SK-N-DZ (cell line): ENCODE measurements around the gene BRDT. TPM values are rescaled to one million over a fixed set of nuclear protein-coding genes. Genes with fewer than 3 reads are reported as not detected.

Source experiments
- DNase-seq: peaks from one replicate; pipeline ENCODE4 v3.0.0-alpha.2; 2015; ENCODE audit warnings: low spot score
- polyA plus RNA-seq, 2 experiments: library from polyadenylated mRNA; depleted of rRNA; stranded (reverse); fragments of >200 nt; gene quantifications; 2 replicates each; pipeline ENCODE4 v1.2.3, GENCODE V29; 2014

Gene BRDT
- not detected in 2 replicates for polyA plus RNA-seq (2014; cell fraction: cytosol; rRNA removed)
- polyA plus RNA-seq (2014; cell fraction: nucleus; rRNA removed): not detected in 2 replicates

DNA sequence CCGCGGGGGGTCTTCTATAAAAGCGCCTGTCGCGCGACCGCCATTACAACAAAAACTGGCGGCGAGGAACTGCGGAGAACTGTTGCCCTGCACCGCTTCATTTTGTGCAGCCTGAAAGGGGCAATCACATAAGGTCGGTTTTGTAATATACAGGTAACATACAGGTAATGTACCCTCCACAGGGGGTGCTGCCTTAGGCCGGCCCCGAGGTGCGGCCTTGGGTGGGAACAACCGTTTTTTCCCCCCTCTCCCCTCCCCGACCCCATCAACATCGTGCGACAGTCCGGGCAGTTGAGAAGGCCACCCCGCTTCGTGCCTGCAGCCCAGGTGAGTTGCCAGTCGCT, at the start of gene BRDT:
Gene BRDT (plus strand): TSS at position 46 of the 344 bp plus-strand sequence. CDS start 13,354 bp downstream, outside the sequence.
- no peak for DNase-seq

DNA sequence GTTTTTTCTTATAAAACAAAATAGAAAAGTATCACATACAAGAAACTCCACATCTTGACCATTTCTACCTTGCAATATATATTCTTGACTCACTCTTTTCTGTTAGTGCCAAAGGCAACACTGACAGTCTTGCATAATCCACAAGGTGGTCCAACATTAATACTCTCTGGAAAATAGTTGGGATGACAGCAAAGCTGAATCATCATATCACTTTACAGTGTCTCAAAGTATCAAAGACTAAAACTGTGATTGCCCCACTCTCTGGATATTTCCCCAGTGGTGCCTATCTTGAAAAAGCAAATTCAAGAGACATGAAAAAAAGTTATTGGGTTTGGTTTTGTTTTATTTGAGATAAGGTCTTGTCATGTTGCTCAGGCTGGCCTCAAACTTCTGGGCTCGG, 48.6 kb upstream of the BRDT start:
- DNase-seq: no peak

DNA sequence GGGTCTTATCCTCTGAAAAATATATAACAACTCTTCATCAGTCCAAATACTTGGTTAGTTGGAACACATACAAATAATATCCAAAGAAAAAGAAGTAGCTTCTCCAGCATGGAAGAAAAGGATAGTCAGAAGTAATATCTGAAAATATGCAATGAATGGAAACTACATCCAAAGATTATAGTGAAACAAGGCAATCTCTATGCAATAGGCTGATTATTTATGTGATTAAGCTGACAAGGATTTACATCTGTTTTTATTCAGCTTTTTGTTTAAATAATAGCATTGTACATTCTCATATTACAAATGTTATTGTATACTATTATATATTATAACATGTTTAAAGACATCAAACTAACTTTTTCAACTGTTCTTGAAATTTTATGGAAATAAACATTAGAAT, 48.0 kb upstream of the BRDT start:
- DNase-seq: no peak

DNA sequence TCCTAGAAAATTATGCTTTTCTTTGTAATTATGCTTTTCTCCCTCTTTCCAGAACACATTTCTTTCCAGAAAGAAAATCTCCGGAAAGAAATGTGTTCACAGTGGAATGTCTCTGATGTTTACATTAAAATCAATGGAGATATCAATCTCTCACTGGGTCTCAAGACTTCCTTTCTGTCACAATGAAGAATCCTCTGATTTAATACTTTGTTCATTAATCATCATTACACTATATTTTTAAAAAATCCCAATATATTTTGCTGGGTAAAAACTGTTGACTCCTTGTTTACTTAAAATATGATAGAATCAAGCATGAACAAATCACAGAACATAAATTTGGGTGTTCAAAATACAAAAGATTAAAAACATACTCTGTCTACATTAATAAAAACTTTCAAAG, 36.9 kb upstream of the BRDT start:
- no peak for DNase-seq

DNA sequence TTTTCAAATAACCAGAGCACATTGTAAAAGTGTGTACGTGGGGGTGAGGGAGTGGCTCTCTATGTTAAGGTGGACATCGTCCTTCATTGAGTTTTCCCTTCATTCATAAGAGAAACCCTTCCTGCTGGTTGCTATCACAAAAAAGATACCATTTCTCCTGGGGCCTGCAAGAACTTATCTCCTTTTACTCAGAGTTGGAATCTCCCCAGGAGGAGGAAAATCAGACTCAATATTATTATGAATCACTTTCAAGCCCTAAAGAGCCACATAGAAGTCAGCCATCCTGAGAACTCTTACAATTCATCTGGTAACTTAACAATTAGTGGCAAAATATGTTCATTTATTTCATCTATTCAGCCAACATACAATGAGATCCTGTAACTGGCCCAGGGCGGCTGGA, 36.2 kb upstream of the BRDT start:
- DNase-seq: no peak

DNA sequence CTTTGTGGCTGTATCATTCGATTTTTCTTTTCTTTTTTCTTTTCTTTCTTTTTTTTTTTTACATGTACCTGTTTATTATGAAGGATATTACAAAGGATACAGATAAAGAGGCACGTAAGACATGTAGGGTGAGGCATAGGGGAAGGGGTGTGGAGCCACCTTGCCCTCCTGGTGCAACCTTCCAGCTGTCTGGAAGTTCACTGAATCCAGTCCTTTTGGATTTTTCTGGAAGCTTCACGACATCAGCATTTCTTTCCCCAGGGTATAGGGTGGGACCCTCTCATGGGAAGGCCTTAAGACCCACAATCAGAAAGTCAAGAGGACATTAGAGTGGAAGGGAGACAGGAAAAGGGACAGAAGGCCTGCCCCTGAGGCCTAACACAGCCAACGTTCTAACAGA, 33.2 kb upstream of the BRDT start:
- no peak for DNase-seq

DNA sequence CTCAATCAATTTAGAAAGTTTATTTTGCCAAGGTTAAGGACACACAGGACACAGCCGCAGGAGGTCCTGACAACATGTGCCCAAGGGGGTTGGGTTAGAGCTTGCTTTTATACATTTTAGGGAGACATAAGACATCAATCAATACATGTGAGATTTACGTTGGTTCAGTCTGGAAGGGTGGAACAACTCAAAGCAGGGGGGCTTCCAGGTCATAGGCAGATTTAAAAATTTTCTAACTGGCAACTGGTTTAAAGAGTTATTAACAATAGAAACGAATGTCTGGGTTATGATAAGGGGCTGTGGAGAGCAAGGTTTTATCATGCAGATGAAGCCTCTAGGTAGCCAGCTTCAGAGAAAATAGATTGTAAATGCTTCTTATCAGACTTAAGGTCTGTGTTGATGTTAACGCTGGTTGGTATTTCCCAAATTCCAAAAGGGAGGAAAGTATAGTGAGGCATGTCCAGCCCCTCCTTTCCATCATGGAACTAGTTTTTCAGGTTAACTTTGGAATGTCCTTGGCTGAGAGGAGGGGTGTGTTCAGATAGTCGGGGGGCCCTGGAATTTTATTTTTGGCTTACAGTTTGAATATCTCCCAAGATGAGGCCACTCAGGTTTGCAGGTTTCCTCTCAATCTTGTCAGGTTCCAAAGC, 32.3 kb upstream of the BRDT start:
- DNase-seq: no peak

DNA sequence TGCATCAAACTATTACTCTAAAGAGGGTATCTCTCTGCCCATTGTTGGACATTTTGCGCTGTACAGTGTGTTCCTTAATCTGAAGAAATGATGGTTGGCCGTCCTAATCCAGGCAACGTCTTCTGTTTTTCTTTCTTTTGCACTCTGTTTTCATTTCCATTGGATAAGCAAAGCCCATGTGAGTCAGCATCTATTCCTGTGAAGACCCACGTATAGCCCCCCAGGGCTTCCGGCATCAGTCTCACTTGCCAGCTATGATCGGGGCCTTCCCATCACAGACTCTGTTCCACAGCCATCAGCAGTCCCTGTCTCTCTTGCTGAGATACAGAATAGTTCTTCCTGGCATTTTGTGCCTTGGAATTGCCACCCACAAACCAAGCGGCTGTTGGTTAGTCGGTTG, 29.2 kb upstream of the BRDT start:
- DNase-seq: no peak

DNA sequence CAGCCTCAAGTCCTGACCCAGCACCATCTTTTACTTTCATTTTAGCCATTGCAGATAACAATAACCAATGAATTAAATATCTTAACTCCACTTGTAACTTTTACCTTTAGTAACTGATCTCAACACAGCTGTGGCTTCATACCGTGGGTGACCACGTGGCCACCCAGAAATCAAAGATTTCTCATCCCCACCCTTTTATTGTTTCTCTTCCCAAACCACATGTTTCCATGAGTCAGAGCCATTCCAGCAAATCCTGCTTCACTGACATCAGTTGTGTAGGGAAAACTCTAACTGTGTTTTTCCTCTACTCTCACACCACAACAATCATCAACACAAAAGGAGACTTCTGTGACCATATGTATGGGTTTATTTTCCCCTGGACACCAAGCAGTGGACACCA, 25.1 kb upstream of the BRDT start:
- no peak for DNase-seq

DNA sequence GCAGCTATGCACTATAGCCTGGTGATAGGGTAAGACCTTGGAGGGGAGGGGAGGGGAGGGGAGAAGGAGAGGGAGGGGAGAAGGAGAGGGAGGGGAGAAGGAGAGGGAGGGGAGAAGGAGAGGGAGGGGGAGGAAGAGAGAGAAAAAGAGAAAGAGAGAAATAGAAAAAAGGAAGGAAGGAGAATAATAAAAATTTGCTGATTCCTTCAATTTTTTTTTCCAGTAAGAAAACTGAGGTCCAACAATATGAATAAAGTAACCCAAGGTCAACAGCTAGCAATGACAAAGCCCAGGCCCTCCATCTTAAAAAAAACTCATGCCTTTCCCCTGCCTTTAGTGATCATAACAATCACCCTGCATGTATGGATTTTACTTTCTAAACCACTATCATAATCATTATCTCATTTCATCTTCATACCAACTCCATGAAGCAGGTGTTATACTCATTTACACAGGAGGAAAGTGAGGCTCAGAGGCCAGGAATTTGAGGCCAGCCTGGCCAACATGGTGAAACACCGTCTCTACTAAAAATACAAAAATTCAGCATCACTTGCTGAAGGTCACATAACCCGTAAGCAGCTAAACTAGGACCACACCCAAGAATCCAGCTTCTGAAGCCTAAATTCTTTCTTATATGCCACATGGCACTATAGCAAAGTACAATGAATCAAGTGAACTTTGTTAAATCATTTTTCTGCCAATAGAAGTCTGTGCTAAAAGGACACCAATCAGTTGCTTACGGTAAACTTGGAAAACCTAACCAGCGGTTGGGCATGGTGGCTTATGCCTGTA, 23.4 kb upstream of the BRDT start:
- no peak for DNase-seq

DNA sequence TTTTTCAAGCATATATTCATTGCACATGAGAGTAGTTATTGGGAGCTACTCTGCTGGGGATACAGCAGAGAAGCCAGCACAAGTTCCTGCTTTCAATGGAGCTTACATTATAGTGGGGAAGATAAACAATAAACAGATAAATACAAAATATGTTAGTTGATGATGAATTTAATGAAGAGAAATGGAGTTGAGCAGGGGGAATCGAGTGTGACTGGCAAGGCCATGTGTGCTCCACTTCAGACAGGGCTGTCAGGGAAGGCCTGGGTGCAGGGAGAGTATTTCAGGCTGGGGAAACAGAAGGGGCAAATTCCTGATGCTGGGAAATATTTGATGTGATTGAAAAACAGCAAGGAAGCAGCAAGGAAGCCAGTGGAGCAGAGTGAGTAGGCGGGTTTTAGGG, 21.2 kb upstream of the BRDT start:
- no peak for DNase-seq

DNA sequence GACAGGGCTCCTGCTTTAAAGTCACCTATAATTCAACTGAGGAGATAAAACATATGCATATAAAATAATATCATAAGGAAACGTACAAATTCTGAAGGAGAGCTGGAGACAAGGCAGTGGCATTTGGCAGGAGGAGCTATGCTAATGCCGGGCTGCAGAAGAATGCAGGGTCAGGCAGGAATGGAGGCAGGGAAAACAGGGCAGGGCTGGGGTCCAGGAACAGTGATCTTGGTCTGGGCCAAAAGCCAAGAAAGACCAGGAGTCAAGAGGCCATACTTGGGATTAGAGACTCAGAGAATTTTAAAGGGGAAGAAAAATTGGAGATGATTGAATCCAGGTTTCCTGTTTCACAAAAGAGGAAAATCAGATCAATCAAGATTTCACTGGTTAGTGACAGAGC, 20.0 kb upstream of the BRDT start:
- no peak for DNase-seq

DNA sequence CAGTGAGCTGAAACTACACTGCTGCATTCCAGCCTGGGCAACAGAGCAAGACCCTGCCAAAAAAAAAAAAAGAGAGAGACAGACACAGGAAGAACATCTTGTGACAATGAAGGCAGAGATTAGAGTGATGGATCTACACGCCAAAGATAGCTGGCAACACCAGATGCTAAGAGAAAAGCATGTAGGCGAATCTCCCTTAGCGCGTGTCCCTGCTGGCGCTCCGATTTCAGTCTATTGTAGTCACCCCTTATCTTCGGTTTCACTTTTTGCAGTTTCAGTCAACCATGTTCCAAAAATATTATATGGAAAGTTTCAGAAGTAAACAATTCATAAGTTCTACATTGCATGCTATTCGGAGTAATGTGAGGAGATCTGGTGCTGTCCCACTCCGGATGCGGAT, 11.6 kb upstream of the BRDT start:
- DNase-seq: no peak

DNA sequence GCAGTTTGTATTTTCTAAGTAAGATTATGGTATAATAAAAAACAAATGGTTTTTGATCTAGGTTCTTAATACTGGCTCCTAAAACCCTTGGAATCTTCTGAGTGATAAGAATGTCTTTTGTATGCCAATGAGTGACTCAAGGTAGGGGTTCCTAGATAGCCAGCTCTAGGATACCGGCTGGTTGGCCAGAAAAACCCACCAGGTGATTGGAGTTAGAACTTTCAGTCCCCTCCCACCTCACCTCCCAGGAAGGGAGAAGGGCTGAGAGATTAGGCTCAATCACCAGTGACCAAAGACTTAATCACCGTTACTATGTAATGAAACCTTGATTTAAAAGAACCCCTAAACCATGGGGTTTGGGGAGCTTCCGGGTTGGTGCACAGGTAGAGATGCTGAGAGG, 8.7 kb upstream of the BRDT start:
- no peak for DNase-seq

DNA sequence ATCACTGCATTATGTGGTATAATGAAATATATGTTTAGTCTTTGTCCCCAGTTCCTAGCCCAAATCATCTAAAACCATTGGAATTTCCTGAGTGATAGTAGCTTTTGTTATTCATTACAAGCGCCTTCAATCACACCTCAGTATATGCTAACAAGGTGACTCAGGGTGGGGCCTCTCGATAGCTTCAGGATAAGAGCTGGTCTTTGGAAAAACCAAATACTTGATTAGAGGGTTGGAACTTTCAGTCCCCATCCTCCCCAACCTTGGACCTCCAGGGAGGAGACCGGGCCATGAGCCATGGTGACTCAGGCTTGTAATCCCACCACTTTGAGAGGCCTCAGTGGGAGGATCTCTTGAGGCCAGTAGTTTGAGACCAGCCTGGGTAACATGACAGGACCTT, 5.1 kb upstream of the BRDT start:
- DNase-seq: no peak

DNA sequence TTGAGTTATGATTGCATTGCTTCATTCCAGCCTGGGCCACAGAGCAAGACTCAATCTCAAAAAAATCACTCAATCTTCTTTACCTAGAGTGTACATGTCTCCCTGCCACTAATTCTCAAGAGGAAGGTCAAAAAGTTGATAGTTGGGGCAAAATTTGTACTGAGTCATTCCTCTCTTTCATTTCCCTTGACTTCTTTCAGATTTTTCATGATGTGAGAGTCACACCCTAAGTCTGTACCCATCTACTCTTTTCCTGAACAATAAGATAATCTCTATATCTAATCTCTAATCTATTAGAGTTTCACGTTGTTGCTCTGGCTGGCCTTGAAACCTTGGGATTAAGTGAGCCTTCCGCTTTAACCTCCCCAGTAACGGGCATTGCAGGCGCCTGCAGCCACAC, 1.1 kb upstream of the BRDT start:
- no peak for DNase-seq

DNA sequence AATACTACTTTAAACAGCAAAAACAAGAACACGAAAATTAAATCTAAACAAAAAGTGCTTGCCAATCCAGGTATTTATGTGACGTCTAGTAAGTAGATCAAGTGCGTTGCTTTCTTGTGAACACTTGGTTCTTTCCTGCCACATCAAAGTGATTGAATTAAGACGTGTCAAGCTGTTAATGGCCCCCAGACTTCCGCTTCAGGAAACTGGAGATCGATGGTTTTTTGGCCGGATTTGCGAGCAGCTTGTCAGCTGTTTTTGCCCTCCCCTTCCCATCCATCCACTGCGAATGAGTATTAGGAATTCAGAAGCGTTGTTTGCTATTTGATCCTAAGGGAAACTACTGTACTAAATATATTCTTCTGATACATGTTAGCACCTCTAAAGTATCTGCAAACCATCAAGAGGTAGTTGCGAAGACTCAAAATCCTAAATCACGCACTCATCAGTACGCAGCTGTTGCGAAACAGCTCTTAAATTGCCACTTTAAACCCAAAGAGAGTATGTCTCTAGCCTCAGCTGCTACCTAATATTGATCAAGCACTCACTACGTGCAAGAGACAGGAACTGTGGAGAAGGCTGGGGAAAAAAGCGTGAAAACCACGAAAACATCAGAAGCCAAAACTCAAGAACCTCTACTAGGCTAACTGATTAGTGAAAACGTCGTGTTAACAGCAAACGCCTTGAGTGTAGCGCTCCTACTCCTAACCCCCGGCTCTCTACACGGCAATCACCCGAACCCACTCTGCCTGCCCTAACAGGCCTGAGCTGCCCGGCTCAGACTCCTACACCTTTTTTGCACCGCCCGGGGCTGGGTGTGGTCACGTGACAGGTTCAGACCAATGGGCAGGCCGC, 473 bp upstream of the BRDT start:
- no peak for DNase-seq

DNA sequence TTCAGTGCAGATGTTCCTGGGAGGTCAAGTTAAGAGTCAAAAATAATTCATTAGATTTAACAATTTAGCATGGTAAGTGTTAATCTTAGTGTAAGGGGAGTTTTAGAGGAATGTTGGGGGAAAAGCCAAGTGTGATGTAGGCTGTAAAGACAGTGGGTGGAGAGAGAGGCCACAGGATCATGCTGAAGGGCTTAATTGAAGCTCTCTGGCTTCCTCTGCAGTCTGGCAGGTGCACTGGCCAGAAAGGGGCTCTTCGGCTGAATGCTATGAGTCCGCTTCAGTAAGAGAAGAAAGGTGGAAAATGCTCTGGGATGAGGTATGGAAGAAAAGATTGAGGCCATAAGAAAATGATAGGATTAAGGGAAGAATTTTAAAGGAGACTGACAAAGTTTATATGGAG, 3.0 kb downstream of the BRDT start:
- DNase-seq: no peak

DNA sequence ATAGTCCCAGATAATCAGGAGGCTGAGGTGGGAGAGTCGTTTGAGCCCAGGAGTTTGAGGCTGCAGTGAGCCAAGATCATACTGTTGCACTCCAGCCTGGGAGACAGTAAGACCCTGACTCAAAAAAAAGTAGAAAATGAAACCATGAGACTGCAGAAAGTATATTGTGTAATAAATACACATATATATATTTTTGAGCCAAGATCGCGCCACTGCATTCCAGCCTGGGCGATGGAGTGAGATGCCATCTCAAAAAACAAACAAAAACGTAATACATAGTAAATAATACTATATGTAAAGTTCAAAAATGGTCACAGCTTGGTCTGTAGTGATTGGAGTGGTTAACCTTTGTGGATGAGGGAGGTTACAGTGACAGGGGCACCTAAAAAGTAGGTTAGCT, 9.7 kb downstream of the BRDT start:
- no peak for DNase-seq

DNA sequence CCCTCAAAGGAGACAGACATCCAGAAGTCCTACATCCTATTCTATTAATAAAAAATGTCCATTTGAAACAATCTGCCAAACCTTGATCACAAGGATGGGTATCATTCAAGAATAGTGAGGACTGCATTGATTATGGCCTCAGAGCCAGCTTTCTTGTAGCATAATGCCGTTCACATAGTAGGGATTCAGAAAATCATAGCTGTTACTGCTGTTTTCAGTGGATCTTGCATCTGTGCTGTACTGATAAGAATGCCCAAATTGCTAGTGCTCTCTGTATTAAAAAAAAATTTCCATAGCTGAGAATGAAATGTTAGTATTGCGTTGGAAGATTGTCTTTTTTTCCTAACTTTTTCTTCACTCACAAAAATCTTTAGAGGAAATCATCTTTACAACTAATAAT, 19.1 kb downstream of the BRDT start:
- no peak for DNase-seq

DNA sequence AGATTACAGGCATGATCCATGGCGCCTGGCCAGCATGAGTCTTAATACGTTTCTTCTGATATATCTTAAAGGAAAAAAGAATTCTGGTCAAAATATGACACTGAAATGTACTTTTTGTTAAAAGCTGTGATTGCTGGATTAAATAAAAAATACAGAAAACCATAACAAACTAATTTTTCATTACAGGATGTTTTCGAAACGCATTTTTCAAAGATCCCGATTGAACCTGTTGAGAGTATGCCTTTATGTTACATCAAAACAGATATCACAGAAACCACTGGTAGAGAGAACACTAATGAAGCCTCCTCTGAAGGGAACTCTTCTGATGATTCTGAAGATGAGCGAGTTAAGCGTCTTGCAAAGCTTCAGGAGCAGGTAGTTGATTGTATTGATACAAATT, 30.2 kb downstream of the BRDT start:
- no peak for DNase-seq

DNA sequence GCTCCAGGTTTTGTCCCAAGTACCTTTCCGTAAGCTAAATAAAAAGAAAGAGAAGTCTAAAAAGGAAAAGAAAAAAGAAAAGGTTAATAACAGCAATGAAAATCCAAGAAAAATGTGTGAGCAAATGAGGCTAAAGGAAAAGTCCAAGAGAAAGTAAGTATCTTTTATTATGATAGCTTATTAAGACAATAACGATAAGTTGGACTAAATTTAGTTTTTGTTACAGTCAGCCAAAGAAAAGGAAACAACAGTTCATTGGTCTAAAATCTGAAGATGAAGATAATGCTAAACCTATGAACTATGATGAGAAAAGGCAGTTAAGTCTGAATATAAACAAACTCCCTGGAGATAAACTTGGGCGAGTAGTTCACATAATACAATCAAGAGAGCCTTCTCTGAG, 31.5 kb downstream of the BRDT start:
- no peak for DNase-seq
